GM18519 (cell line): ENCODE data around the gene ARHGAP19.

Experiments used
- ATAC-seq: cut with Tn5 transposase; IDR thresholded peaks from one replicate; pipeline ENCODE4 v1.9.1; 2021; ENCODE audit warnings: mild to moderate bottlenecking, moderate library complexity; ENCODE audit not compliant: unreplicated experiment, low FRiP score

ARHGAP19 gene

DNA sequence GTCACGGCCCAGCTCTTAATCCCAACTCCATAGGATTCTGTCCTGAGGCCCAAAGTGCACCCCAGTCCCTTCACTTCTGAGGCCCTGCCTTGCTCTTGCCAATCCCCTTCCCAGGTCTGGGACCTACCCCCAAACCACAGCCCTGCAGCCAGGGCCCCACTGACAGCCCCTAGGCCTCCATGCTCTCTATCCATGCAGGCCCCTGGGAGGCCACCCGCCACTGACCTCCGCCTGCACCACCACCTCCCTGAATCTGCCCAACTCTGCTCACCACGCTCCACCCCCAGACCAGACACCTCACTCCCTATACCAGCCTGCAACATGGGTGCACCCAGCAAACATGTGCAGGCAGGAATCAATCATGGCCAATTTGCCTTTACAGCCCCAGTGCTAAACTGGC, 116.9 kb downstream of the ARHGAP19 start:
- no peak for ATAC-seq

DNA sequence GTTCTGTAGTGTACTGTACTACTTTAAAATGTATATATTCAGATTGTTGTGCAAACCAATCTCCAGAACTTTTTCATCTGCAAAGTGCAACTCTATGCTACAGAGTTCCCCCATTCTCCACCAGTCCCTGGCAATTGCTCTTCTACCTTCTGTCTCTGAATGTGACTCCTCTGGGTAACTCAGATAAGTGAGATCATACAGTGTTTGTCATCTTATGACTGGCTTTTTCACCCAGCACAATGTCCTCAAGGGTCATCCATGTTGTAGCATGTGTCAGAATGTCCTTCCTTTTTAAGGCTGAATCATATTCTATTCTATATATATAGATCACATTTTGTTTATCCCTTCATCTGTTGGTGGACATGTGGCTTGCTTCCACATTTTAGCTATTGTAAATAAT, 117.5 kb downstream of the ARHGAP19 start:
- no peak for ATAC-seq

DNA sequence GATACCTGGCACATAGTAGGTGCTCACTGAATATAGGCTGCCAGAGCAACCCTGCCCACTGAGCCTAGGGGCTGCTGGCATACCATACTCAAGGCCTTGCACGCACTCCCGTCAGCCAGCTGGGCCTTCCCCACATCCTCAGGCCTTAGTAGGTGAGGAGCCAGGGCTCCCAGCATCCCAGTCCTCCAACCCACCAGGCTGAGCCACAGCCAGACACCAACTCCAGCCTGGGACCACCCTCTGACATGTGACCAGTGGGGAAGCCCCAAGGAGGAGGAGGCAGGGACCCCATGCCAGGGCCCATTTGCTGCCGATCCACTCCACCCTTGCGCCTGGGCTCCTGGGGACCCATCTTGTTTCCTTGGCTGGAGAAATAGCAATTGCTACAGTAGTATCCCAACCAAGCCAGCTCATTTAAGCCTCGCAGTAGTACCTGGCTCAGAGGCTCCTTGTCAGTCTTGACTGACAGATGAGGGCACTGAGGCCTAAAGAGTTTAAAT, 118.1 kb downstream of the ARHGAP19 start:
- ATAC-seq = no peak

DNA sequence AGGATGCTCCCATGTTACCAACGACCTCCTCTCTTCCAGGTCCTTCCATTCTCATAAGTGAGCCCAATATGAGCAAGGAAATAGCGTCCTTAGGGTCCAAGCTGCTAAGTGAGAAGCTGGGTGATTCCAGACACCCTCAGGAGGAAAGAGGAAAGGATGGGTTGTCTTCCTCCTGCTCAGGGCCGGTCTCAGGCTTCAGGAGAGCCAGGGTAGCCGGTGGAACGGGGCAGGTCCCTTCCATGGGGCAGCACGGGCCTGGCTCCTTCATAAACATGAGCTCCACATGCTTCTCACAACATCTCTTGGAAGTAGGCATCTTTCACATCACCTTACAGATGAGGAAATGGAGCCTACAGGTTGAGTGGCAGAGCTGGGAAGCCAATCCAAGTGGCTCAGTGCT, 119.4 kb downstream of the ARHGAP19 start:
- no peak for ATAC-seq
